BJ (cell line): ENCODE data around the gene CCDC192. TPM values are rescaled to one million over a fixed set of nuclear protein-coding genes. Genes with fewer than 3 reads are reported as not detected.
A peak's percentile ranks its signal among the peaks of the same experiment; 100 is the strongest.

Experiments used
- CTCF ChIA-PET: fragments of 350-600 bp; formaldehyde crosslinking; extraction: SDS; loops from one replicate; lab custom pipeline; 2021; ENCODE audit warnings: antibody characterized with exemption, inconsistent platforms; lab: Yijun Ruan, JAX
- POLR2A ChIA-PET: fragments of 300-600 bp; sonication (Branson Sonifier 250); formaldehyde crosslinking; extraction: SDS; loops from one replicate; lab custom pipeline; 2021; ENCODE audit warnings: antibody characterized with exemption; lab: Charles Lee
- DNase-seq: peaks from one replicate; pipeline ENCODE4 v3.0.0-alpha.2; 2011; ENCODE audit warnings: low read depth
- H3K27me3 ChIP-seq: 2 replicates; pipeline ENCODE4 v1.6.0; 2011; ENCODE audit warnings: low read length; ENCODE audit not compliant: control insufficient read depth, insufficient read depth
- H3K36me3 ChIP-seq: 2 replicates; pipeline ENCODE4 v1.5.1; 2011; ENCODE audit warnings: low read length; ENCODE audit not compliant: control insufficient read depth, insufficient read depth
- H3K4me3 ChIP-seq: 2 replicates; pipeline ENCODE4 v1.5.1; 2011; ENCODE audit warnings: low read depth, mild to moderate bottlenecking, control low read depth, low read length
- CTCF ChIP-seq: IDR thresholded peaks from 2 replicates; pipeline ENCODE4 v1.5.1; 2011; ENCODE audit warnings: low read depth, mild to moderate bottlenecking, control low read depth, inconsistent platforms, low read length, moderate library complexity; ENCODE audit not compliant: insufficient read depth
- polyA plus RNA-seq: library from polyadenylated mRNA; depleted of rRNA; stranded (reverse); fragments of >200 nt; gene quantifications from 2 replicates; pipeline ENCODE4 v1.2.3, GENCODE V29; 2011

CCDC192 gene
- polyA plus RNA-seq, 1 experiment: not detected

GRCh38 chr5:127820910-127821553 is 117.8 kb downstream of the CCDC192 start:
- no peaks in the 10 kb centered on the region for H3K36me3 ChIP-seq
- H3K4me3 ChIP-seq: no peak overlapping the region
- CTCF ChIA-PET: interaction anchor here (0.6 to 1.2 kb wide), 3 partner anchors 21 to 63 kb away, joined by 3 to 7 read pairs (median 3); no protein-coding TSS in a partner anchor
- no peak for TF ChIP-seq CTCF
- peak; percentile 62 for DNase-seq
- no peaks in the 10 kb centered on the region for H3K27me3 ChIP-seq
- POLR2A ChIA-PET: interaction anchor here (0.6 kb wide), 2 partner anchors 9 to 17 kb away, joined by 3 read pairs; no protein-coding TSS in a partner anchor

- POLR2A ChIA-PET: no interaction called here
- no peak overlapping the region for H3K4me3 ChIP-seq
- no peaks in the 10 kb centered on the region for H3K27me3 ChIP-seq
- no peaks in the 10 kb centered on the region for H3K36me3 ChIP-seq
- CTCF ChIA-PET: interaction anchor here (1.2 kb wide), 1 partner anchor 20 kb away, joined by 3 read pairs; no protein-coding TSS in a partner anchor
- no peak for DNase-seq
- no peak for TF ChIP-seq CTCF
Observed at GRCh38 chr5:127821896-127822295, 118.7 kb downstream of the CCDC192 start.

GRCh38 chr5:127824126-127824525 is 120.9 kb downstream of the CCDC192 start:
- ChIA-PET POLR2A (no interaction called here), CTCF (no interaction called here)
- no peak for TF ChIP-seq CTCF
- H3K27me3 ChIP-seq: no peaks in the 10 kb centered on the region
- DNase-seq: no peak
- no peaks in the 10 kb centered on the region for H3K36me3 ChIP-seq
- no peak overlapping the region for H3K4me3 ChIP-seq

DNA sequence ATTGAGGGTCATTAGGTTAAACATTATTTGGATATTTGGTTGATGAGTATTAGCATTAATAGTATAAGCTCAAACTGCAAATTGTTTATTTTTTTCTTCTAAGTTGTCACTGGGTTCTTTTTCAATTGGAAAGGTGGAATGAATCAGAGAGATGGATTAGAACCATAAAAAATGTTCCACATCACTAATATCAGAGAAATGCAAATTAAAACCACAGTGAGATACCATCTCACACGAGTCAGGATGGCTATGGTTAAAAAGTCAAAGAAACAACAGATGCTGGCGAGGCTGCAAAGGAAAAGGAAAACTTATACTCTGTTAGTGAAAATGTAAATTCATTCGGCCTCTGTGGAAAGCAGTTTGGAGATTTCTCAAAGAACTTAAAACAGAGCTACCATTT is 122.8 kb downstream of the CCDC192 start:
- ChIA-PET CTCF (interaction anchor here (0.5 to 1.3 kb wide), 4 partner anchors 35 to 376 kb away, joined by 3 read pairs; no protein-coding TSS in a partner anchor), POLR2A (no interaction called here)
- Histone ChIP-seq H3K27me3 (no peaks in the 10 kb centered on the region), H3K36me3 (no peaks in the 10 kb centered on the region), H3K4me3 (no peak overlapping the region)
- TF ChIP-seq CTCF: no peak
- DNase-seq: peak; percentile 63

DNA sequence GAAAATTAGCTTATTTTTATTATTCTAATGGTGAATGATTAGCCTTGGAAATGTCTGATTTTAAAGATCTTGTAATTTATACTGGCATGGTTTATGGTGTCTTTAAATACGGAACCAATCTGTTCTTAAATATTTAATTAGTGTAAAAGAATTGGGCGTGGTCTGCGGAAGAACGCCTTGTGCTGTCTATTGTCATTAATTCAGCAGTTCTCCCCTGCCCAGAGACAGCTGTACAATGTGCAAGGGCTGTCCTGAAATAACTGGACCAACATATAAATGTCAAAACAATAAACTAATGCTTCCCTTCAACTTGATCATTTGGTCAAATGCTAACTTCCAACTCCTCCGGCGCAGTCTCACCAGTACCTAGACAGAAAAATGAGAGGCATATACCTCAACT is 124.3 kb downstream of the CCDC192 start:
- H3K27me3 ChIP-seq: no peaks in the 10 kb centered on the region
- CTCF ChIA-PET: interaction anchor here (1.3 kb wide), 1 partner anchor 374 kb away, joined by 3 read pairs; no protein-coding TSS in a partner anchor
- DNase-seq: no peak
- no peaks in the 10 kb centered on the region for H3K36me3 ChIP-seq
- H3K4me3 ChIP-seq: no peak overlapping the region
- POLR2A ChIA-PET: no interaction called here
- TF ChIP-seq CTCF: no peak
